ENCODE data around the gene DUSP9.

The DUSP9 gene

DNA sequence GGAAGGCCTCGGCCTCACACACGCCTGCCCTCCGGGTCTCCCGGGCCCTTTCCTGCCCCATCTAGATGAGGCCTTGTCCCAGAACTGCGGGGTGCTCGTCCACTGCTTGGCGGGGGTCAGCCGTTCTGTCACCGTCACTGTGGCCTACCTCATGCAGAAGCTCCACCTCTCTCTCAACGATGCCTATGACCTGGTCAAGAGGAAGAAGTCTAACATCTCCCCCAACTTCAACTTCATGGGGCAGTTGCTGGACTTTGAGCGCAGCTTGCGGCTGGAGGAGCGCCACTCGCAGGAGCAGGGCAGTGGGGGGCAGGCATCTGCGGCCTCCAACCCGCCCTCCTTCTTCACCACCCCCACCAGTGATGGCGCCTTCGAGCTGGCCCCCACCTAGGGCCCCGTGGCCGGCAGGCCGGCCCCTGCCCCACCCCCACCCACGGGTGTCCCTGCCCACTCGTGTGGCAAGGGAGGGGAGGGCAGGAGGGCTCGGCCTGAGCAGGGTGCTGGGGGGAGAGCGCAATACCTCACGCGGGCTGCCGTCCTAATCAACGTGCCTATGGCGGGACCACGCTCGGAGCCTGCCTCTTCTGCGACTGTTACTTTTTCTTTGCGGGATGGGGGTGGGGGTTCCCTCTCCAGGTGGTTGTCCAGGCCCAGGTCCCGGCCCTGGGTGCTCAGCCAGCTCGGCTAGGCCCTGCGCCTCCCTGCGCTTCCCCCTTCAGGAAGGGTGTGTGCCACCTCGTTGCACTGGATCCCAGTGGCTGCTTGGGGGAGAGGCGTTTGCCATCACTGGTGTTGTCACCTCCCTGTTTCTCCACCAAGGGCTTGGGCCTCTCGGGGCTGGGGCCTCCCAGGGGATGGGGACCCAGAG lies 3.1 kb downstream of the DUSP9 start:
- no peak for DNase-seq

DNA sequence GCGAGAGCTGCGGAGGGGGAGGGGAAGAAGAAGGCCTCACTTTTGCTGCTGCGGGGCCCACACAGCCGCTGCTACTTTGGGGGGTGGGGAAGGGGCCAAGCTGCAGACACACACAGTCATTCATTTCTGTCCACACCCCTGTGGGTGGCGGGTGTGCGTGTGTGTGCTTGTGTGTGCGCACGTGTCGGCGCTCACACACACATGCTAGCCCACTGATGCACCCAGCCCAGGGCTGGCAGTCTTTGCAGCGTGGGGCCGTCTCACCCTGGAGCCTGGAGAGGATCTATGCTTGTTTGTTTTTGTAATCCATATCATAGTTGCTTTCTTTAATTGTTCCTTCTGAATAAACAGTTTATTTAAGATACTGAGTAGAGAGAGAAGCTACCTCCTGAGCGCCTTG lies 4.0 kb downstream of the DUSP9 start:
- no peak for DNase-seq

GRCh38 chrX:153651540-153652079 lies 4.6 kb downstream of the DUSP9 start:
- DNase-seq, result no peak

GRCh38 chrX:153653556-153653955 lies 6.6 kb downstream of the DUSP9 start:
- no peak for DNase-seq

- no peak for DNase-seq
These were observed 10.2 kb downstream of the DUSP9 start for GRCh38 chrX:153657161-153657560.

- no peak for DNase-seq
These were observed 12.3 kb downstream of the DUSP9 start for GRCh38 chrX:153659268-153659667.

GRCh38 chrX:153662266-153662665 lies 15.3 kb downstream of the DUSP9 start:
- DNase-seq, result peak; percentile 63

- DNase-seq, result no peak
These were observed 18.8 kb downstream of the DUSP9 start for GRCh38 chrX:153665726-153666306.

DNA sequence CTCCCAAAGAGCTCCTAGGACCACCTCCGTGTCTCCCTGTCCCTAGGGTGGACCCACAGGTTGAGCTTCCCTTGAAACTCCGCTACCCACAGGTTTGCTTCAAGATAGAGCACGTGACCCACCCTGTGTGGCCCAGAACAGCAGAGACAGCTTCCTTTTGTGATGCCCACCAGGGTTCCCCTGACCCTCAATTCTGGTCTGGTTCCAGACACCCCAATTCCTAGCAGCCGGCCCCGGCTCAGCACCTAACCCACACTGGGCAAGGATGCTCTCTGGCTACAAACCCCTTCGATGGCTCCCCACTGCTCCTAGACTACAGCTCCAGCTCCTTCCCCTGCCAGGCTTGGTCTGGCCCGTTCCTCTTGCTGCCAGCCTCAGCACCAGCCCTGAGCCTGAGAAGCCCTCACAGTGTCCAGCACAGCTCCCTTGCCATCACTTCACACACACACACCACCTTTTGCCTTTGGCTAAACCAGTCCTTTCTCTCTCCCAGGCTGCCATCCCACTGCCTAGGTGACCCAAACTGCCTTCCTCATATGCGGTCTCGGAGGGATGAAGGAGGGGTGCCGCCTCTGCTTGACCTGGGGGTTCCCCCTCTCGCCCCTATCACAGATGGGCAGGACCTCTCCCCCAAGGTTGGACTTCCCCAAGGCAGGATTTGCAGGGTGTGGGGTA lies 20.4 kb downstream of the DUSP9 start:
- no peak for DNase-seq

DNA sequence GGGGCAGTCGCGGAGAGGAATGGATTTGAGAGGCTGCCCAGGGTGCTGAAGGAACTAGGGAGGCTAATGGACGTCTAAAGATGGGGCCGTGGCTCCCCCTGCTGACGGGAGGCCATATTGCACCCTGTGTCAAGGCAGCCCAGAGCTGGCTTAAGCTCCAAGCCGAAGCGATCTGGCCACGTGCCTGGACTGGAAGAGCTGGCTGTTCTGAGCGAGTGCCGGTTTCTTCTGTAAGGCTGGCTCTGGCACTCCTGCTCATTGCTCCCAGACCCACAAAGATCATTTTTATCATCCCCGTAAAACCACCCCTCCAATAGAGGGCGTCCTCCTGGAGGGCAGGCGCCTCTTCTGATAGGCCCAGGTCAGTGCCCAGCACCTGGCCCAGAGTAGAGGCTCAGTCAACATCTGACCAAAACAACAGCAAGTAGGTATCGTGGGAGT lies 21.0 kb downstream of the DUSP9 start:
- DNase-seq, result peak; percentile 75

DNA sequence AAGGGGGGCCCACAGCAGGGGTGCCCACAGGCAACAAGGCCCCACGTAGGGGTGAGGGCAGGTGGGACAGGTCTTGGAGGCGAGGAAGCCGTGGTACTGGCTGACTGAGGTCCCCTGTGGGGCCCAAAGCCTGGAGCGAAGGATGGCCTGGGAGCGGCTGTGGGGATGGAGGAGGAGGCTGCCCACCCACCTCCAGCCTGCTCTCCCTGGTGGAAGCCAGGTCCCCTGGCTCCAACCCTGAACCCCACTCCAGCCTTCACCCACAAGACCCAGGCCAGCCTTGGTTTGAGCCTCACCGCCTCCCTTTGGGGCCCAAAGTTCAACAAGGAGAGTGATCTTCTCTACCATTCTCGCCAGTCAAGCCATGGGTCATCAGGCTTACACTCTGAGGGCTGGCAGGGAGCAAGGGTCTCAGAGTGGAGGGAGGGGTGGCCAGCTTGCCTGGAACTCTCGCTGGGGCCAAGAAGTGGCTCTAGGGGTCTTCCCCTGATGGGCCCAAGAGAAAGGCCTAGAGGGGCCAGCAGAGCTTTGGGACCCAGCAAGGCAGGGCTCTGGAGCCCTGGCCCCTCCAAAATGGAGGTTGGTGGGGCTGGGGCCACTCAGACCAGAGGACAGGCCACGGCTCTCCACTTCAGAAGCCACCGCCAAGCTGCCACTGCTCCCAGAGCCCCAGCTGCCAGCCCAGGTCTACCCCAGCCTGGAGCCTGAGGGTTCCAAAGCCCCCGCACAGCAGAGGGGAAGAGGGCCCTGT lies 21.6 kb downstream of the DUSP9 start:
- no peak for DNase-seq

DNA sequence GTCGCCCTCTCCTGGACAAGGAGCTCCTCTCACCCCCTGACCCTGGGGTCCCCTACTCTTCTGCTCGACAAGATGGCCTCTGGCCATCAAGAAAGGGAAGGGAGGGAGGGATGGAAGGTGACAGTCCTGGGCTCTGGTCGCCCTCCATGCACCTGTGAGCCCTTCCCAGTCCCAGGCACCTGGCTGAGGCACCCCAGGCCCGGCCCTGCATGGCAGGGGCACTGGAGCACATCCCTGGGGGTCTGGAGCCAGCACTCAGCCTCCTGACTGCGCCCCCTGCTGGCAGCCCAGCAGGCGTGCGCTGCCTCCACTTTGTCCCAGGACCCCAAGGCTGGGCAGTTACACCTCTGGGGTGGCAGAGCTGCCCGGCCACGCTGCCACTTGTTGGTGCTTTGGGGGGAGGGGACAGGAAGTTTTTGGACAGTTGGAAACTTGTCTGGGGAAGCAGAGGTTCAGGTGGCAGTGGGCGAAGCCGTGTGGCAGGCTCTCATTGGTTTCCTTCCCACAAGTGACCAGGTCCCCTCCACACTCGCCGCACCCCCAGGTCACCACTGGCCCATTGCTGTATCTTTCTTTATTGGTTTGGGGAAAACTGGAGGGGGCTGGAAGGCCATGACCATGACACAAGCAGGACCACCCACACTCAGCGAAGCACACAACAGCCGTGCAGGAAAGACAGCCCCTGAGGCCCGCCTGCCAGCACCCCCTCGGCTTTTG lies 22.3 kb downstream of the DUSP9 start:
- DNase-seq, result peak; percentile 33

GRCh38 chrX:153669901-153670731 lies 23.1 kb downstream of the DUSP9 start:
- no peak for DNase-seq

- DNase-seq, result no peak
These were observed 24.0 kb downstream of the DUSP9 start for GRCh38 chrX:153670748-153671588.

DNA sequence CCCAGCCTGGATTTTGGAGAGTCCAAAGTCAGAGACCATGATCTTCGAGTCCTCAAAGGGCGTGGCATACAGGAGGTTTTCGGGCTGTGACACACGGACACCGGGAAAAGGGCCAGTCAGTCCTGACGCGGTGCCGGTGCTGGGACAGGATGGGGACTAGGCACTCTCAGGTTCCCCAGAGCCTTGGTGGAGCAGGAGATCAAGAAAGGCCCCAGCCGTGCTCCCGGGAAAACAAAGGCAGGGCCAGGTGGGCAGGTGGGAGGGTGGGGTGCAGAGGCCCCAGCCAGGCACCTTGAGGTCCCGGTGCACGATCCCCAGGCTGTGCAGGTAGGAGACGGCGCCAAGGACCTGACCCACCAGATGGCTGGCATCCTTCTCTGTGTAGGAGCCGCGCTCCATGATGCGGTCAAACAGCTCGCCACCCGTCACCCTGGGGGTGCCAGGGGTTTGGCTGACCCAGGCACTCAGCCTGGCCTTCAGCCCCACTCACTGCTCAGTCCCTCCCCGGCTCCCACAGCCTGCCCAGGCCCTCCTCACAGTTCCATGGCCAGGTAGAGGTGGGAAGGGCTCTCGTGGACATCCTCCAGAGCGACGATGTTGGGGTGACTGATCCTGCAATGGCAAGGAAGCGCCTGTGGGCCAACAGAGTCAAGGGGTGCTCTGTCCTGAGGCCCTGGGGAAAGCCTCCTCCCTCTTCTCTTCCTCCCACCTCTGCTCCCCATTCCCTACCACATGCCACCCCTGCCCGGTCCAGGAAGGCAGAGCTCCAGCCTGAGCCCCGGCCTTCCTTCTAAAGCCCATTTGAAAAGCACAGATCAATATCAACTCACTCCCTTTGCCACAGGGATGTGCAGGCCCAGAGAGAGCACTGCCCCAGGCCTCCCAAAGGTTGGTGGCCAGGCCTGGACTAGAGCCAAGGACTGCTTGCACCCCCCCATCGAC lies 24.9 kb downstream of the DUSP9 start:
- no peak for DNase-seq

GRCh38 chrX:153672531-153673427 lies 25.8 kb downstream of the DUSP9 start:
- no peak for DNase-seq

DNA sequence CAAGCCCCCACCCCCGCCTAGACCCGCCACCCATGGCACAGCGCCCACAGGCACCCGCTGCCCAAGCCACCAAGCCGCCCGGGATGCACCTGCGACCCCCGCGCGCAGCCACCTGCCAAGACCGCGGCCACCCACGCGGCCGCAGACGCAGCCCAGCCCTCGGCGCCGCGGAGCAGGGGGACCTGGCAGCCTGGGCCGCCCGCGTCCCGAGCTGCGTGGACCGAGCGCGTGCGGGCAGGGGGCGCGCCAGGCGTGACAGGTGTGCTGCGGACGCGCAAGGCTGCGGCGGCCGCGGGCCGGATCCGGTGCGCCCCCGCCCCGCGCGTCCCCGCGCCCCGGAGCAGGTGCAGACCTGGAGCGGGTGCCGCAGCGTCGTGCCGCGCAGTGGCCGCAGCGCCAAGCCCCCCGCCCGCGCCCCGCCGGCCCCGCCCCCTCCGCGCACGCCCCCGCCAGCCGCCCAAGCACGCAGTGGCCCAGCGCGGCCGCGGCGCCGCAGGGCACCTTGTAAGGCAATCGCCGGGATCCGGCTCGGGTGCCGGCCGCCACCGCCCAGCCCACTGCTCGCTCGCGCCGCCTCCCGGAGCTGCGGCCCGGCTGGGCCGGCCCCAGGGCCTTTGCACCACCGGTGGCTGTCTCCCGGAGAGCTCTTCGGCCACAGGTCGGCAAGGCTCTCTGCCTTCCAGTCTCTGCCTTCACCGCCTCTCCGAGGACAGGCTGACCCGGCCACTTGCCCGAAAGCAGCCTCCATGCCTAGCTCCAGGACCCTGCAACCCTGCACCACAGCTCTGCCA lies 26.6 kb downstream of the DUSP9 start, which contains the start of gene PNCK:
PNCK (minus strand) TSS at position 386 of the 791 bp plus-strand sequence. CDS start 737 bp downstream, outside the sequence.
- DNase-seq, result no peak
